Testis (tissue), 3 donors: ENCODE results near the gene YIF1A. TPM values are rescaled to one million over a fixed set of nuclear protein-coding genes. Genes with fewer than 3 reads are reported as not detected.

Experiments
- DNase-seq: peaks from one replicate; pipeline ENCODE4 v3.0.0-alpha.2; 2019
- H3K27ac ChIP-seq, 2 donors: fragments of 200-600 bp; sonication (generic); one replicate each; pipeline ENCODE4 v1.5.1; 2019
- H3K27me3 ChIP-seq: fragments of 200-600 bp; sonication (generic); one replicate; pipeline ENCODE4 v1.5.1; 2019
- H3K36me3 ChIP-seq: fragments of 200-600 bp; sonication (generic); one replicate; pipeline ENCODE4 v1.5.1; 2017; ENCODE audit warnings: low read depth; ENCODE audit errors: missing control alignments
- H3K4me1 ChIP-seq: fragments of 200-600 bp; sonication (generic); one replicate; pipeline ENCODE4 v1.5.1; 2019
- H3K4me3 ChIP-seq, 2 donors: fragments of 200-600 bp; sonication (generic); one replicate each; pipeline ENCODE4 v1.5.1; 2017 to 2019
- H3K9me3 ChIP-seq: fragments of 200-600 bp; sonication (generic); one replicate; pipeline ENCODE4 v1.5.1; 2017
- POLR2A ChIP-seq: fragments of 450-650 bp; IDR thresholded peaks from one replicate; pipeline ENCODE4 v1.6.1; 2017; ENCODE audit warnings: antibody characterized with exemption, mild to moderate bottlenecking, moderate library complexity
- WGBS, 2 donors: methylation state at CpG; one replicate each; pipeline ENCODE4 v1.1.5; 2018; 5-methylcytosine and 5-hydroxymethylcytosine counted together
- intact Hi-C: fragments of 100-400 bp; cut with DNase I; formaldehyde crosslinking; loops from one replicate; pipeline ENCODE4 v1.15.1; 2023; ENCODE audit warnings: low total_unique reads
- polyA plus RNA-seq: library from polyadenylated mRNA; stranded (reverse); fragments of 350-450 nt; fragmentation: Illumina TruSeq; extraction: RNeasy Lipid Tissue Mini Kit (QIAGEN cat#74804); gene quantifications from one replicate; pipeline ENCODE4 v1.2.3, GENCODE V29; 2014; ENCODE audit warnings: low read depth, low replicate concordance; ENCODE audit not compliant: insufficient read depth
- total RNA-seq, 2 donors: library from RNA; depleted of rRNA; stranded (reverse); fragments of >200 nt; gene quantifications; one replicate each; pipeline ENCODE4 v1.2.3, GENCODE V29; 2016
- TF ChIP-seq, protein P1 (sequence below), 3 experiments: fragments of 450-650 bp in 2 of 3; fragments of 200-600 bp in 1 of 3; sonication (generic) in 1 of 3; IDR thresholded peaks; one replicate each; pipeline ENCODE4 v1.5.1; 2016 to 2019; ENCODE audit warnings: antibody characterized with exemption in 3 of 3, mild to moderate bottlenecking in 2 of 3, moderate library complexity in 1 of 3

The YIF1A gene
- total and polyA plus RNA-seq, 3 donors from 2014 or later: 60.5 to 94.1 (median 82.6) TPM

DNA sequence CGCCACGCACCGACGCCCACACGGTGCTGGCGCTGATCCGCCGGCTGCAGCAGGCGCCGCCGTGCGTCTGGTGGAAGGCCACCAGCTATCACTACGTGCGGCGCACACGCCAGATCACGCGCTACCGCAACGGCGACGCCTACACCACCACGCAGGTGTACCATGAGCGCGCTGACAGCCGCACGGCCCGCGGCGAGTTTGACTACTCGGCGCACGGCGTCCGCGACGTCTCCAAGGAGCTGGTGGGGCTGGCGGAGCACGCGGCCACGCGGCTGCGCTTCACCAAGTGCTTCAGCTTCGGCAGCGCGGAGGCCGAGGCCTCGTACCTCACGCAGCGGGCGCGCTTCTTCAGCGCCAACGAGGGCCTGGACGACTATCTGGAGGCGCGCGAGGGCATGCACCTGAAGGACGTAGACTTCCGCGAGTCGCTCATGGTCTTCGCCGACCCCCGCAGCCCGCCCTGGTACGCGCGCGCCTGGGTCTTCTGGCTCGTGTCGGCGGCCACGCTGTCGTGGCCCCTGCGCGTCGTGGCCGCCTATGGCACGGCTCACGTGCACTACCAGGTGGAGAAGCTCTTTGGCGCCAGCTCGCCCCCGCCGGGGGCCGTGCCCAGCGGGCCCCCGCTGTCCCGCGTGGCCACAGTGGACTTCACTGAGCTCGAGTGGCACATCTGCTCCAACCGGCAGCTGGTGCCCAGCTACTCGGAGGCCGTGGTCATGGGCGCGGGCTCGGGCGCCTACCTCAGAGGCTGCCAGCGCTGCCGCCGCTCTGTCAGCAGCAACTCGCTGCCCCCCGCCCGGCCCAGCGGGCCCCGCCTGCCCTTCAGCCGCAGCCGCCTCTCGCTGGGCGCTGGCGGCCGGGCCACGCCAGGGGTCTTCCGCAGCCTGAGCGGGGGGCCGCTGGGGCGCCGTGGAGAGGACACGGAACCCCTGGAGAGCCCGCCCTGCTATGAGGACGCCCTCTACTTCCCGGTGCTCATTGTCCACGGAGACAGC, 6.0 kb upstream of the YIF1A start:
- no peak overlapping the region for H3K27ac ChIP-seq
- no peaks in the 10 kb centered on the region for H3K36me3 ChIP-seq
- intact Hi-C loops: no loop called here
- WGBS, 2 donors: 64 to 74% methylated on average over 13 to 114 of the region's 123 CpGs
- H3K27me3 ChIP-seq: no peaks in the 10 kb centered on the region
- no peaks in the 10 kb centered on the region for H3K9me3 ChIP-seq
- no peak for DNase-seq
- H3K4me3 ChIP-seq: peak overlapping the region; percentile 15 to 26
- peaks cover 8% of the 10 kb centered on the region for H3K4me1 ChIP-seq
- TF ChIP-seq, protein P1, sequence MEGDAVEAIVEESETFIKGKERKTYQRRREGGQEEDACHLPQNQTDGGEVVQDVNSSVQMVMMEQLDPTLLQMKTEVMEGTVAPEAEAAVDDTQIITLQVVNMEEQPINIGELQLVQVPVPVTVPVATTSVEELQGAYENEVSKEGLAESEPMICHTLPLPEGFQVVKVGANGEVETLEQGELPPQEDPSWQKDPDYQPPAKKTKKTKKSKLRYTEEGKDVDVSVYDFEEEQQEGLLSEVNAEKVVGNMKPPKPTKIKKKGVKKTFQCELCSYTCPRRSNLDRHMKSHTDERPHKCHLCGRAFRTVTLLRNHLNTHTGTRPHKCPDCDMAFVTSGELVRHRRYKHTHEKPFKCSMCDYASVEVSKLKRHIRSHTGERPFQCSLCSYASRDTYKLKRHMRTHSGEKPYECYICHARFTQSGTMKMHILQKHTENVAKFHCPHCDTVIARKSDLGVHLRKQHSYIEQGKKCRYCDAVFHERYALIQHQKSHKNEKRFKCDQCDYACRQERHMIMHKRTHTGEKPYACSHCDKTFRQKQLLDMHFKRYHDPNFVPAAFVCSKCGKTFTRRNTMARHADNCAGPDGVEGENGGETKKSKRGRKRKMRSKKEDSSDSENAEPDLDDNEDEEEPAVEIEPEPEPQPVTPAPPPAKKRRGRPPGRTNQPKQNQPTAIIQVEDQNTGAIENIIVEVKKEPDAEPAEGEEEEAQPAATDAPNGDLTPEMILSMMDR (IDR thresholded peaks at IDR 0.05): no peak
- no peak for TF ChIP-seq POLR2A

DNA sequence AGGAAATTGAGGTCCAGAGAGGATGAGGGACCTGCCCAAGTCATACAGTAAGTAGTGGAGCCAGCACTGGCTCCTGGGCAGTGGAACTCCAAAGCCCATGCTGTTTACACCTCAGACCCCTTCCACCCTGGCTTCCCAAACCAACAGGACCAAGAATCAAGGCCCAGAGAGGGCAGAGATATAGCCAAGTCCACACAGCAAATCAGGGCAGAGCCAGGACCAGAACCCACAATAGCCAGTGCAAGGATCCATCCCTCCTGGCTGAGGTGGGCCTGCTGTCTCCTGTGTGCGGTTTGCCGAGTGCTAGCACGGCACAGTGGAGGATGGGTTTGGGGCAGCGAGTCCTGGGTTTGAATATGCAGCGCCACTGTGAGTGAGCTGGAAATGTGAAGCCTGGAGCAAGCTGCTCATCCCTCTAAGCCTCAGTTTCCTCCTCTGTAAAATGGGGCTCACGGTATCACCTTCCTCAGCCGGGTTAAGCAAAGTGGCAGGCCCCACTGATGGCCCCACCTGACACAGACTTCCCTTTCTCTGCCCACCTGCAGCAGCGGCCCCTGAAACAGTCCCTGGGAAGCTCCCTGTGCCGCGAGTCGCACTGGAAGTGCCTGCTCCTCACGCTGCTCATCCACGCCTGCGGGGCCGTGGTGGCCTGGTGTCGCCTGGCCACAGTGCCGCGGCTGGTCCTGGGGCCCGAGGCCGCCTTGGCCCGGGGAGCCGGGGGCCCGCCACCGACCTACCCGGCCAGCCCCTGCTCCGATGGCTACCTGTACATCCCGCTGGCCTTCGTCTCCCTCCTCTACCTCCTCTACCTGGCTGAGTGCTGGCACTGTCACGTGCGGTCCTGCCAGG, 5.1 kb upstream of the YIF1A start:
- WGBS, 2 donors: 68 to 74% methylated on average over 5 to 30 of the region's 30 CpGs
- no peaks in the 10 kb centered on the region for H3K27me3 ChIP-seq

DNA sequence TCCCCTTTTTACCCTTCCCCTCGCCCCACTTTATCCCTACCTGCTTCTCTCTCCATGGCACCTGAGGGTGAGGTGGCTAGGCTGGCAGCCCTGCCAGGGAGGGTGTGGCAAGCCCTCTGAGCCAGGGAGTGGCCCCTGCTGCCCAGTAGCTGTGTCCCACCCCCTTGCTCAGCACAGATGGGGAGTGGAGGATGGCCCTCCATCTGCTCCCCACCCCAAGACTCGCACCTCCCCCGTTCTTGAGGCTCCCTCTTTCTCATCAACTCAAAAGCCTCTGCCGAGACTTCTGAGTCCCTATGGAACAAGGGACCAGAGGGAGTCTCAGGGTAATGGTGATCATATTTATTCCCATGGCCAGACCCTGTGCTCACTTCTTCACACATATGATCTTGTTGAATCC, 4.4 kb upstream of the YIF1A start:
- WGBS, 2 donors: 56 to 73% methylated on average over 4 of the region's 4 CpGs
- H3K27me3 ChIP-seq: no peaks in the 10 kb centered on the region
- intact Hi-C loops: no loop called here
- H3K9me3 ChIP-seq: no peaks in the 10 kb centered on the region
- no peak for DNase-seq
- H3K36me3 ChIP-seq: no peaks in the 10 kb centered on the region
- no peak for TF ChIP-seq POLR2A
- TF ChIP-seq, protein P1 (IDR thresholded peaks at IDR 0.05): no peak
- no peak overlapping the region for H3K27ac ChIP-seq
- H3K4me1 ChIP-seq: peaks cover 12% of the 10 kb centered on the region
- no peak overlapping the region for H3K4me3 ChIP-seq

More for the DNA sequence above, 5.1 kb upstream of the YIF1A start:
- Histone ChIP-seq H3K27ac (no peak overlapping the region), H3K36me3 (no peaks in the 10 kb centered on the region), H3K4me1 (peaks cover 12% of the 10 kb centered on the region), H3K9me3 (no peaks in the 10 kb centered on the region), H3K4me3 (peak overlapping the region; percentile 15 to 26)
- TF ChIP-seq, protein P1 (IDR thresholded peaks at IDR 0.05): no peak
- no peak for TF ChIP-seq POLR2A
- DNase-seq: no peak
- intact Hi-C loops: no loop called here

DNA sequence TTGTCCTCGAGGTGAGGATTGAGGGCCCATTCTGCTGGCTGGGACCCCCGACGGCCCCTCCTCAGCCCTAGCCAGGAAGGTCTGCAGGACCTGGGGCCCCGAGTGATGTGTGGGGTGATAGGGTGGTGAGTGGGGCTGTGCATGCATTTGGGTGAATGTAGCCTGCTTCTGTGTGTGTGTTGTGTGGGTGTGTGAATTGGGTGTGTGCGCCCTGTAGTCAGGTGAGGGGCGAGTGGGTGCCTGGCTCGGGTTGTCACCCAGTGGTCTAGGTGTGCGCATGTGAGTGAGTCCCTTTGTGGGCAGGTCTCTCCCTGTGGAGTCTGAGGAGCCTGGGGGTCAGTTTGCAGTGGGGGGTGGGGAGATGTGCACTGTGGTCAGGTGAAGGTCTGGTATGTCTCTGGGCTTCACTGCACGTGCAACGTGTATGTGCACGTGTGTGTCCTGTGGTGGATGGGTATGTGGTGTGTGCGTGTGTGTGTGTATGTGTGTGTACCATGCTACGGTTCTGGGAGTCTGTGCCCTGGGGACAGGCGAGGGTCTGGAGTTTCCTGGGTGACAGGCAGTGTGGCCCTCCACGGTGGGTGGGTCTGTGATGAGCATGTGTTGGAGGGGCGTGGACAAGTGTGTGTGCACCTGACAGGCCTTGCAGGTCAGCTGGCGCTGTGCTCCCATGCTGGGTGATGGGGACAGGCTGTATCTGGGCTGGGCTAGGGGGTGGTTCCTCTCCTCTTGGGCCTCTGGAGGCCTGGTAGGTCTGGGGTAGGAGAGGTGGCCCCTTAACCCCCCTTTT, 3.8 kb upstream of the YIF1A start:
- intact Hi-C loops: no loop called here
- H3K9me3 ChIP-seq: no peaks in the 10 kb centered on the region
- DNase-seq: no peak
- no peak for TF ChIP-seq POLR2A
- TF ChIP-seq, protein P1 (IDR thresholded peaks at IDR 0.05): no peak
- H3K27me3 ChIP-seq: no peaks in the 10 kb centered on the region
- H3K36me3 ChIP-seq: no peaks in the 10 kb centered on the region
- no peak overlapping the region for H3K4me3 ChIP-seq
- H3K27ac ChIP-seq: no peak overlapping the region
- H3K4me1 ChIP-seq: peaks cover 18% of the 10 kb centered on the region
- WGBS, 2 donors: 27 to 44% methylated on average over 11 to 17 of the region's 17 CpGs
